ENCODE results near the gene AKT3.
"Not testable (repeated sequence)": the region's sequence is repeated elsewhere in the genome, so short reads cannot be mapped to it uniquely, and the experiment has no call there.

Gene AKT3

DNA sequence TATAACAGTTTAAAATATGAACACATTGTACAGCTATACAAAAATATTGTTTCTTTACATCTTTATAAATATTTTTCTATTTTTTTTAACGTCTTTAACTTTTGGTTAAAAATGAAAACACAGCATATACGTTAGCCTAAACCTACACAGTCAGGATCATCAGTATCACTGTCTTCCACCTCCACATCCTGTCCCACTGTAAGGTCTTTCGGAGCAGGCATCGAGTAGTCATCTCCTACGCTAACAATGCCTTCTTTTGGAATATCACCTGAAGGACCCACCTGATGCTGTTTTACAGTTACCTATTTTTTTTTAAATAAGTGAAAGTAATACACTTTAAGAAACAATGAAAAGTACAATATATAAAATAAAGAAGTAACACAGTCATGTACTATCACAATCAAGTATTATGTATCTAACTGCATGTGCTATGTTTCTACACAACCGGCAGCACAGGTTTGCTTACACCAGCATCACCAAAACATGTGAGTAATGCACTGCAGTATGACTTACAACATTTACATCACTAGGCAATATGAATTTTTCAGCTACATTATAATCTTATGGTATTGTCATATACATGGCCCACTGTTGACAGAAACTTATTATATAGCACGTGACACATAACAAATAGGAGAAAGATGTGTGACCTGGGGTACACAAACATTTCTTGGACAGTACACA is 254.4 kb downstream of the AKT3 start:
- no peak for DNase-seq

DNA sequence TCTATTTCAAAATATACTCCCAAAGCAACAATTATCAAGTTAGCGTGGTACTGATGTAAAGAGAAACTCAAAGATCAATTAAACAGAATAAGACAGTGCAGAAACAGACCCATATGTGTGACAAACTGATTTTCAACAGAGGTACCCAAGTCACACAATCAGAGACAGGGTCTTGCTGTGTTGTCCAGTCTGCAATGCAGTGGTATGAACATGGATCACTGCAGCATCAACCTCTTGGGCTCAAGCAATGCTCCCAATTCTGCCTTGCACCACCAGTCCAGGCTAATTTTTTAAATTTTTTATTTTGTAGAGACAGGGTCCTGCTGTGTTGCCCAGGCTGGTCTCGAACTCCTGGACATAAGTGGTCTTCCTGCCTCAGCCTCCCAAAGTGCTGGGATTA is 255.6 kb downstream of the AKT3 start:
- DNase-seq: no peak

DNA sequence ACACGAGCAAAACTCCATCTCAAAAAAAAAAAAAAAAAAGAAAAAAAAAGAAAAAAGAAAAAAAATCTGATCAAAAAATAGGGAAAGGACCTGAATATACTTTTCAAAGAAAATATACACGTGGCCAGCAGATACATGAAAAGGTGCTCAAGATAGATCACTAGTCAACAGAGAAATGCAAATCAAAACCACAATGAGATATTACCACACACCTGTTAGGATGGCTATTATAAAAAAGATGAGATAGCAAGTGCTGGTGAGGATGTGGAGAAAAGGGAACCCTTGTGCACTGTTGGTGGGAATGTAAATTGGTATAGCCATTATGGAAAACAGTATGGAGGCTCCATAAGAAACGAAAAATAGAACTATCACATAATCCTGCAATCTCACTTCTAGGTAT is 260.8 kb downstream of the AKT3 start:
- DNase-seq: not testable (repeated sequence)

DNA sequence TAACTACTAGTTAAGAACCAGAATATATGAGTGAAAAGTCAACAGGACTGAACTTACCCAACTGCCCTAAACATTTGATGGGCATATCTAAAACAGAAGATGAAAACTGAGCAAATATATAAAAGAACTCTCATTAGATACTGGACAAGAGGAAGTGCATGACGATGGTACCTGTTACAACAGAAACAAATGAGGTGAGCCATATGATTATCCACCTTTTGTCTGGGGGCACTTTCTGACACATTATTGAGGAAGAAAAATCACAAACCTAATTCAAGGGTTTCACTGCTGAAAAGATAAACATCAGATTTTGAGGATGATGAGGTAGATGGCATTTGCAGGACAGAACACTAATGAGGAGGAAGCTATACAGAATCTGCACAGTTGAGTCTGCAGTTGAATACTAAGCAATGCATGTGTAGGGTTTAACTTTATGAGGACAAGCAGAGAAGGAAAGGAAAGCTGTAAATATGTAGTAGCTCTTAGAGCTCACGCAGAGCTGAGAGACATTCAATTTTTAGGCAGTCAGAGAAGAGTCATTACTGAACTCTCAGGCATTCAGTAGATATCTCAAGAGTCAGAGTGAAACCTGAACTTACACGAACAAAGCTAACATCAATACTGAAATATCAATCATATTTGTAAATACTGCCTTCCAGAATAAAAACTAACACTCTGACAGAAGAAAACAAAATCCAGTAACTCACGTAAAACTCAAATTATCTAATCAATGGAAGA is 262.1 kb downstream of the AKT3 start:
- DNase-seq: no peak

DNA sequence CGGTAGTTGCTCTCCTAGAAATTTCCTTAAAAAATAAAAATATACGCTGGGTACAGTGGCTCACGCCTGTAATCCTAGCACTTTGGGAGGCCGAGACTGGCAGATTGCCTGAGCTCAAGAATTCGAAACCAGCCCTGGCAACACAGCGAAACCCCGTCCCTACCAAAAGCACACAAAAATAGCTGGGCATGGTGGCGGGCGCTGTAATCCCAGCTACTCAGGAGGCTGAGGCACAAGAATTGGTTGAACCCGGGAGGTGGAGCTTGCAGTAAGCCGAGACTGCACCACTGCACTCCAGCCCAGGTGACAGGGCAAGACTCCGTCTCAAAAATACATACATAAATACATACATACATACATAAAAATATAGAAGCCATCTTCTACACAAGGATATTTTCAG is 262.8 kb downstream of the AKT3 start:
- no peak for DNase-seq

DNA sequence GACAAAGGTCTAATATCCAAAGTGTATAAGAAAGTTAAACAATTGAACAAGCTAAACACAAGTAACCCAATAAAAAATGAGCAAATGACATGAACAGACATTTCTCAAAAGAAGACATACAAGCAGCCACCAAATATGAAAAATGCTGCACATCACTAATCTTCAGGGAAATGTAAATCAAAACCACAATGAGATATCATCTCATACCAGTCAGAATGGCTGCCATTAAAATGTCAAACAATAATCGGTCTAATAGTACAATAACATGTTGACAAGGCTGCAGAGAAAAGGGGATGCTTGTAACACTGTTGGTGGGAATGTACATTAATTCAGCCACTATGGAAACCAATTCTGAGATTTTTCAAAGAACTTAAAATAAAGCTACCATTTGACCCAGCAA is 264.1 kb downstream of the AKT3 start:
- DNase-seq: no peak

DNA sequence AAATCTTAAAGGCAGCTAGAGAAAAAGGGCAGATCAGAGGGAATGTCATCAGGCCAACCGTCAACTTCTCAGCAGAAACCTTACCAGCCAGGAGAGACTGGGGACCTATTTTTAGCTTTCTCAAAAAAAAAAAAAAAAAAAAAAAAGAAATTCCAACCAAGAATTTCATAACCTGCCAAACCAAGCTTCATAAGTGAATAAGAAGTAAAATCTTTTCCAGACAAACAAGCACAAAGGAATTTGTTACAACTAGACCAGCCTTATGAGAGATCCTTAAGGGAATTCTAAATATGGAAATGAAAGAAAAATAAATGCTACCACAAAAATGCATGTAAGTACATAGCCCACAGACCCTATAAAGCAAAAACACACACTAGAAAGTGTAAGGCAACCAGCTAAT is 267.7 kb downstream of the AKT3 start:
- DNase-seq: no peak

DNA sequence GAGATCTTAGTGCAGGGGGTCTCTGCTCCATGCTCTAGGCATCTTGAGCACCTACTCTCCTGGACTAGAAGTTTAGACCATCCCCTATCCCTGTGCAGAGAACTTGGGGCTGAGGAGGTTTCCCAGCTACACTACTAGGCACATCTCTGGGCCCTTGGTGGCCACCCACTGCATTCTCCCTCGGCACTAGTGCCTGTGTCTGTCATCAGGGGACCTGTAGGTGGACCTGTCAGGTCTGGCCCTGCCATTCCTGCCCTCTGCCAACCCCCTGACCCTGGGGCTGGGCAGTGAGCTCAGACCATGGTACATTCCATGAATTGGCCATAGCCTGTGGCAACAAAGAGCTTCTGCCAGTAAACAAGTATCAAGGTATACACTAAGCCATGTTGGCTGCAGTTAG is 269.1 kb downstream of the AKT3 start:
- DNase-seq: no peak

DNA sequence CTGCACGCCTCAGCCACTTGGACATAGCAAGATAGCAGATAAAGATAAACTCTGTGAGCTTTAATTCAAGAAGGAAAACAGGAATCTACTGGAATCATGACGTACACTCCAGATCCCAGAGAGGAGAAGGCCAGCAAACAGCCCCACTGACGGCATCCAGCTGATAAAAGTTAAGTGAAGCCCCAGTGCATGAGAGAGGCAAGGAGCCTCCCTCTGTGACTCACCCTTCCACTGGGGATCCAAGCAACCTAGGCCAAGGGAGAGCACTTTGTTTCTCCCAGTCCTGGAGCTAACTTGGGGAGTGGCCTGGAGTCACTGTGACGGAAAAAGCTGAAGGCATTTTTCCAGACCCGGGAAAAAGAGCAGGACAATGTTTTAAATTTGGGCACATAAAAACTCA is 270.0 kb downstream of the AKT3 start:
- no peak for DNase-seq

DNA sequence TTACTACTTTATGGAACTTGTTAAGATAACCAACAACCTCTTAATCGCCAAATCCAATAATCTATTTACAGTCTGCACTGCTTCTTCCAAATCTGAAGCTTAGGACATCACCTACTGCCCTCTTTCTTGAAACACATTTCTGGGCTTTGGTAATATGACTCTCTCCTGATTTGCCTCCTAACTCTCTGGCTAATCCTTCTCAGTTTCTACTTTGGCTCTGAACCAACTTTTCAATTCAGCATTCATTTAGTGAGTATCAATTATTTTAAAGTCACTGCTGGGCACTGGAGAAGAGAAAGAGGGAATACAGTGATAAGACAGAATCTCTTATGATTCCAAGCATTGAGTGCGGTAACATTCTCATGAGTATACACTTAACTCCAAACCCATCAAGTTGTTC is 275.0 kb downstream of the AKT3 start:
- no peak for DNase-seq

DNA sequence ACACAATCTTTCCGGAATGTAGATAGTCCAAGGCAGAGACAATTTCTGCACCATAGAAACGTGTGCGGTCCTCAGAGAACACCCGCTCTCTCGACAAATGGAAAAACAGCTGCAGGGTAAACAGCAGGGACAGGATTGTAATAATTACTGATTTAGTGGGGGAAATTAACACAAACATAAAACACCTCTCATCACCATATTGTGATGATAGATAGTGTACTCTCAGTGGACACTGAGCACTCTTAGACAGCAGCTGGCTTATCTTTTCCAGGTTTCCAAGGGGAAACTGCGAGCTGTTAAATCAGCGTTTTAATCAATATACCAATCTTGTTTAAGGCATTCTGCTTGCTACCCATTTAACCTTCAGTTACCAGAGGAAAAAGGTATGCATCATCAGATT is 277.1 kb downstream of the AKT3 start:
- DNase-seq: no peak

DNA sequence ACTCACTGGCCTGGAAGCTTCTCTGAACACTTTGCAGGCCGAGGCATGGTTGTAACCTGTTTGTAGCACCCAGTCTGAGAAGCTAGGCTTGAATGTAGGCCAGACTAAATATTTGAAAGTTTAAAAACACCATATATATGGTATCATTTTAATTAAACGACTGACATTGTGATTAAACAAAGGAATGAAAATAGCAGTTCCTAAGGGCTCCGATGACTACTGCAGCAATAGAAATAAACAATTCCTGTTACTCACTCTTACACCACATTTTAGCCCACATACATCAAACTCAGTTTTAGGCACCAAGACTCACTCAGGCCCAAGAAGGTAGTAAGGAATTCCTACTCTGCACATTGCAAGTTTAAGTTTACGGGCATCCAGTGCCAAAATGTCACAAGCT is 281.2 kb downstream of the AKT3 start:
- no peak for DNase-seq

DNA sequence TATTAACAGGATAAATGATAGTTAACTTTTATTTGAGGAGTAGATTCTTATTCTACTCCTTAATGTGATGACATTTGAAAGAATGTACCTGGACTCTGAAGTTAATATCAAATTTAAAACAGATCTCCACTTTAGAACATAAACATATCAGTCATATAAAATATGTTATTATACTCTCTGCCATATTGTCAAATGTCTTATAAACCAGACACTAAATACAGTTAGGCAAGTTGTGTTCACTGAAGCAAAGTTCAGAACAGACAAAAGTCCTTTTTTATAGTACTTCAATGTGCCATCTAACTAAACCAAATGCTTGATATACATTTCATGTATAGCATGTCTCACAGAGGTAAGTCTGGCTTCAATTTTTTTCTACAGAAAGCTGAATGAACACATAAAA is 285.2 kb downstream of the AKT3 start:
- DNase-seq: no peak

DNA sequence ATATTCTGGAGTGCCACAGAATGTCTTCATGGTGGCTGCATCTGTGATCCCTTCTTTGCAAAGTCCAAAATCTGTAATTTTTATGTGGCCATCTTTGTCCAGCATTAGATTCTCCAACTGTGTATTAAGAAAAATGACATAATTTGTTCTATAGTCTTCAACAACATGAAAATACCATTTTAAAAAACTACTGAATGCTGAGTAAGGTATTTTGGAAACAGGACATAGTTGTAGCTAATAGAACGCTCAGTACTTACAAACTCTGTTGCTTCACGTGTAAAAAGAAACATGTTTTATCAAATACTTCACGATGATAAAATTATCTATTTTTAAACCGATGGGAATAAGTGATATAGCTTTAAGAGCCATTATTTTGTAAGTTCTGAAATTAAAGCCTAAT is 286.3 kb downstream of the AKT3 start:
- DNase-seq: no peak

DNA sequence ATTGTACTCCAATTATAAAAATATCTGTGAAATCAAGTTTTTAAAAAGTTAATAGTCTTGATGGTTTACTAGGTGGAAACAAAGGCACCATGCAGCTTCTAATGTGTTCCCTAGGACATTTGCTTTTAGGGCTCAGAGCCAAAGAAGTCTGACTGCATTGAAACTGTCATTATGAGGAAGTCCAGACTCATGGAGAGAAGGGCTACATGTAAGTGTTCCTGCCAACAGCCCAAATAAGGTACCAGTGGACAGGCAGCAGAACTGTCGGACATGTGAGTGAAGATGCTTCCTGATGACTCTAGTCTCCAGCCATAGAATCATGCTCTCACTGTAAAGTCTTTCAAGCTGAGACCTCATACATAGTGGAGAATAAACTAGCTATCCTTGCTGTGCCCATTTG is 287.6 kb downstream of the AKT3 start:
- no peak for DNase-seq

DNA sequence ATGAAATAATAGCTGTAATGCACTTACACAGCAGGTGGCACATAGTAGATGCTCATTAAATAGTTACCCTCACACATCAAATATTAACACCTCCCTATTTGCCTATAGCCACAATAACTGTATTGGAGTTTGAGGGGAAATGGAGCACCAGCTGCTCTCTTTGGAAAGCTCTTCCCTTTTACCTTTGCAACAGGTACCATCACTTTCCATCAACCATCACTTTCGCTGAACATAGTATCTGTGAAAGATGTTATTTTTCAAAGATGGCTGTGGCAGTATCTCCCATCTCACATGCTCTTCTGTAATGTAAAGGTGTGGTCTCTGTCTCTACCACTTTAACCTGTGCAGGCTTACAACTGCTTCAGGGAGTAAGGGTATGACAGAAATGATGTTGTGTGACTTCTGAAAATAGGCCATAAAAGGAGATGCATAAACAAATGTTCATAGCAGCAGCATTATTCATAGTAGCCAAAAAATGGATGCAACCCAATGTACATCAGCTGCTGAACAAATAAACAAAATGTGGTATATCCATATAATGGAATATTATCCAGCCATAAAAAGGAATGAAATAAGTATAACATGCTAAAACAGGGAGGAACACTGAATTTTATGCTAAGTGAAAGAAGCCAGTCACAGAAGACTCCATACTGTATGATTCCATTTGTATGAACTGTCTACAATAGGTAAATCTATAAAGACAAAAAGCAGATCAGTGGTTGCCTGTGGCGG is 288.3 kb downstream of the AKT3 start:
- DNase-seq: no peak

DNA sequence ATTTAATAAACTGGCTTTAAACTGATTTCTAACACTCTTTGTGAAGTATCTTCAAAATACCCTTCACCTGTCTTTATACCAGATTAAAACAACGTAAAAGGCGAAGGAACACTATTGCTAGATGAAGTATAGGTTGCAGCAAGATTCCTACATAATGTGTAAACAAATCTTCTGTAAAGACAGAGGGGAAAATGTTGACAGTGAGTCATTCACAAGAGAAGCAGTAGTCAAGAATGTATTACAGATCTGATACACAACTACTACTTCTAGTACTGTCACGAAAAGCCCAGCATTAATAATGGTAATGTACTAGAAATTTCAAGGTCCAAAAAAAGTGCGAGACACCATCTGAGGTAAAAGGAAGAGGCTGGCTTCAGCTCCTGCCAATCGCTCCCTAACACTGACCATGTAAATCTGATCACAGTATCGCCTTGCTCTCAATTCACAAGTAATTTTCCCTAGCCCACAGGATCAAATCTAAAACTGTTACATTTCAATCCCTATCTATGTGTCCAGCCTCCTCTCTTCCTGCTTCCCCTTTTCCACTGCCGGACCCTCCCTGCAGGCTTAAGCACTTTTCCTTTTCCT is 290.4 kb downstream of the AKT3 start:
- no peak for DNase-seq

DNA sequence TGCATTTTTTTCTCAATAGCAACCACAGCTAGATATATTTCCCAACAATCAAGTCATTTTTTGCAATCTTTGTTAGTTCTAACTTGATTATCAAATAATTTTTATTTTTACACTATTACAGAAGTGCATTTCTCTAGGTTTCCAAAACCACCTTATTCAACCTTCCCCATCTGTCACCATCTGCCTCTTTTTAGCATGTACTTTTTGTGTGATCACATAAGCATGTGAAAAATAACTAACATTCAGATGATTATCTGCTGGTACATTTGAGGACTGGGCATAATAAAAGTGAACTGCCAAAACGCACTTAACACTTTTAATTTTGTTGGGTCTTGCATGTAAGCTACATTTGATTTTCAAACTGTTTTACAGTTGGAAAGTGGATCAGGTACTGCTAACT is 291.5 kb downstream of the AKT3 start:
- DNase-seq: no peak

DNA sequence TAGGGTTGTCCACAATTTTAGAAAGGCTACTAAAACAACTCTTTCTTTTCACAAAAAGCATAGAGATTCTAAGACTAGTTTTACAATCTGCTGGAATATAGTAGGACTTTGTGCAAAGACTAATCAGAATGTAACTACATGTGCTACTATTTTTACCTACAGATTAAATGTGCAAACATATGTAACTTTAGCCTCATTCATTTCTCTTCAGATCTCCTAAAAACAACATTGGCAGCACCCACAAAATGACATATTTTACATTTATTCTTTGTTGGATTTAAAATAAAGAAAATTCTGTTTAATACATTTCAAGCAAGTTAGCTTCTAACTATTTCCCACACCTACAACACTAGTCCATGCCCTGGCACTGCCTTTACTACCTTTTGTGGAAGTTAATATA is 292.2 kb downstream of the AKT3 start:
- no peak for DNase-seq

DNA sequence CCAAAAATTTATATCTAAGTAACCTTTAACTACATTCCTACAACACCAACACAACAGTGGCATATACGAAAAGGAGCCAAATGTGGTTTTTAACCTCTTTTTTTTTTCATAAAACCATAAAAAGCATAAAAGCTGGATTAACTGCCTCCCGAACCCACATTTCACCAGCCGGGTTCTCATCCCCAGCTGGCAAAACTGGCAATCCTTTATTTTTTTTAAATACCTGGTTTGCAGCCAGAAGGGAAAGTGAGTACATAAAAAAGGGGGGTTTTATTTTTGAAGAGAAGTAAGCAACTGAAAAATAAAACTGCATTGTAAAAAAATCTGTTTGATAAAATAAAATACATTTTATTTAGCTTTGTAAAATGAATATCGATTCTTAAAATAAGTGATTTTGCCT is 295.4 kb downstream of the AKT3 start:
- no peak for DNase-seq

DNA sequence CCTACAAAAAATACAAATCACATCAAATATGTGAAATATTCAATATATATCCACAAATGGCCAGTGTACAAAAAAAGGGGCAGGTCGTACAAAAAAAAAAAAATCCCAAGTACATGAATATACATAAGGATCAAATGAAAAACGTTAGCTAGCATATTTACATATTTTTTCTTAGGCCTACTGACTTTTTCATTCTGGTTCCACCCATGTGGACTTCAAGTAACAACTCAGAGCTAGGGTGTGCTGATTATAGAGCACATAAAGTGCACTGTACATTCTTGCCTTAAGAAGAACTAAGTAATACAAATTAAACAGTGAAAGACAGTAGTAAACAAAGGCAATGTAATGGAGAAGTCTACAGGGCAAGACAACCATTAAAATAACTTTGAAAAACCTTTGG is 297.0 kb downstream of the AKT3 start:
- DNase-seq: no peak

DNA sequence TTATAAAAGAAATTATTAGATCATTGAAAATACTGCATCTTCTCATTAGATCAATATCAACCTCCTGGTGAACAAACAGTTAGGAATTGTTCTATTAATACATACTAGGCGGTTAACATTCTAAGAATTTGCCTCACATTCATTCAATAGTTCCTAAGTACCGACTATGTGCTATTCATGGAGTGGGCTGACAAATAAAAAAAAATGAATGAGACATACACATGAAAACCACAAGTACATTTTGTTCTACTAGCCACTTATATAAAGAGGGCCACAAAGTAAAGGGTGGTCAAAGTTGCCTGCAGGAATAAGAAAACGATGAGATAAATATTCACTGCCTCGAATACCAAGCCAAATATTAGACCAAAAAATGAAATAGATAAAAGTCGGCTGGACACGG is 299.8 kb downstream of the AKT3 start:
- no peak for DNase-seq

DNA sequence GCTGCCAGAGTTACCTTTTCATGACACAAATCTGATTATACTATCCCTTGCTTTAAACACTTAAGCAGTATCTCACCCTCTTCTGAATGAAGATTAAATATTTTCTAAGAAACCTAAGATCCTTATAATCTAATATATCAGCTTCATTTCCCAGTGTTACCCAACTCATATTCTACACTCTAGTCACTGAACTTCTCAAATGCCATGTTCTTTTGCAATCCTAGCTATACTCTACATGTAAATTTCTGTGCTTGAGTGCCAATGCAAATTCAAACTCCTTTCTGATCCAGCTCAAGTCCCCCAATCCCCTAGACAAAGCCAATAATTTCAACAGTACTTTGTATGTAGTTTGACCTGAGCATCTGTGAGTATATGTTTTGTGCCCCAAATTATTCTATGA is 300.3 kb downstream of the AKT3 start:
- DNase-seq: no peak

DNA sequence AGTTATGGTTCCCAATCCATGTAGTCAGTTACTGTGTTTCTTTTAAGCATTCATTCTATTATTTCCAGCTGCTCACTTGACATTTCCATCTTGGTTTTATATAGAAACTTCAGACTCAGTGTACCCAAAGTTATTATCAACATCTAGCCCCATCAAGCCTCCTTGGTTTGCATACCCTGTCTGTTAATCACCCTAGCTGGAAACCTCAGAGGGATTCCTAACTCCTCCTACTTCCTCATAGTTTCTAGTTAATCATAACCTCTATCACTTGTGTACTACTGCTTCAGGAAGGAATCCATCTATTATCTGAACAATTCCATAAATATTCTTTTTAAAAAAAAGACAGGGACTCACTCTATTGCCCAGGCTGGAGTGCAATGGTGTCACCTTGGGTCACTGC is 300.9 kb downstream of the AKT3 start:
- DNase-seq: no peak

All from hematopoietic multipotent progenitor cell treated with erythropoietin and hydrocortisone succinate and interleukin-3 and kit ligand, for 8 days (in vitro differentiated cells).